T-helper 2 cell treated with Interferon-gamma antibody and Interleukin-4, amounts not matched to agents 5 μg/mL and 100 μg/mL, for 36 hours (primary cell): Measurements from ENCODE around the gene ZNF662.

Experiments
- DNase-seq: peaks from one replicate; pipeline ENCODE4 v3.0.0; 2021; ENCODE audit warnings: low spot score
- H3K27ac Mint-ChIP-seq: one replicate; pipeline ENCODE4 v1.8.0; 2021; ENCODE audit warnings: mild to moderate bottlenecking, mixed read lengths
- H3K27me3 Mint-ChIP-seq: one replicate; pipeline ENCODE4 v1.8.0; 2021; ENCODE audit warnings: low read depth, mixed read lengths
- H3K36me3 Mint-ChIP-seq: one replicate; pipeline ENCODE4 v1.8.0; 2021; ENCODE audit warnings: low read depth, mixed read lengths
- H3K4me1 Mint-ChIP-seq: one replicate; pipeline ENCODE4 v1.8.0; 2021; ENCODE audit warnings: low read depth, mixed read lengths
- H3K4me3 Mint-ChIP-seq: one replicate; pipeline ENCODE4 v1.8.0; 2022; ENCODE audit warnings: mild to moderate bottlenecking, moderate library complexity, mixed read lengths
- H3K9me3 Mint-ChIP-seq: one replicate; pipeline ENCODE4 v1.8.0; 2021; ENCODE audit warnings: mixed read lengths

ZNF662 gene

GRCh38 chr3:42935472-42935871, 29.5 kb downstream of the ZNF662 start:
- Mint-ChIP-seq H3K27me3 (no peaks in the 10 kb centered on the region), H3K36me3 (no peaks in the 10 kb centered on the region), H3K9me3 (no peaks in the 10 kb centered on the region), H3K4me1 (peaks cover 7% of the 10 kb centered on the region), H3K27ac (no peak overlapping the region), H3K4me3 (no peak overlapping the region)
- DNase-seq, result no peak

GRCh38 chr3:42936157-42936981, 30.4 kb downstream of the ZNF662 start:
- Mint-ChIP-seq H3K27me3 (no peaks in the 10 kb centered on the region), H3K4me3 (no peak overlapping the region), H3K36me3 (no peaks in the 10 kb centered on the region), H3K9me3 (no peaks in the 10 kb centered on the region), H3K27ac (no peak overlapping the region), H3K4me1 (peaks cover 7% of the 10 kb centered on the region)
- DNase-seq, result no peak

DNA sequence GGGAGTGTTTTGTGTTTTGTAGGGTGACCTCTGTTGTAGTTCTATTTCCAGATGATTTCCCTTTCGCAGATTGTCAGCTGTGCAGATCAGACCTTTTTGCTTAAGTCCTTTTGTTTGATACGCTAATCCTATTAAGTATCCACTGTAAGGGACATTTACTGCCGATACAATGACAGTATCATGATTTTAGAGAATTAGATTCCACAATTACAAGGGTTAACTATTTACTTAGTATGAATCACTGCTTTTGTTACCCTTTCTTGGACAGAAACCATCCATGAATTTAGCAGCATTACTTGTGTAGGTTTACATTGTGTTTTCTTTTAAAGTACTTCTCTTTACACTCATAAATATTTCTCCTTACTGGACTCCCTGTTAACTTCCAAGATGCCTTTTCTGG, 31.4 kb downstream of the ZNF662 start:
- Mint-ChIP-seq H3K27me3 (no peaks in the 10 kb centered on the region), H3K27ac (no peak overlapping the region), H3K36me3 (no peaks in the 10 kb centered on the region), H3K4me3 (no peak overlapping the region), H3K9me3 (no peaks in the 10 kb centered on the region), H3K4me1 (peaks cover 7% of the 10 kb centered on the region)
- no peak for DNase-seq

GRCh38 chr3:42942693-42943092, 36.8 kb downstream of the ZNF662 start:
- H3K27me3 Mint-ChIP-seq, result no peaks in the 10 kb centered on the region

GRCh38 chr3:42946050-42946449, 40.1 kb downstream of the ZNF662 start:
- peaks cover 3% of the 10 kb centered on the region for H3K4me1 Mint-ChIP-seq
- DNase-seq, result no peak
- H3K27ac Mint-ChIP-seq, result no peak overlapping the region
- no peaks in the 10 kb centered on the region for H3K9me3 Mint-ChIP-seq
- no peaks in the 10 kb centered on the region for H3K27me3 Mint-ChIP-seq
- no peaks in the 10 kb centered on the region for H3K36me3 Mint-ChIP-seq
- H3K4me3 Mint-ChIP-seq, result no peak overlapping the region

More at GRCh38 chr3:42942693-42943092, 36.8 kb downstream of the ZNF662 start:
- Mint-ChIP-seq H3K4me3 (no peak overlapping the region), H3K4me1 (peaks cover 3% of the 10 kb centered on the region), H3K36me3 (no peaks in the 10 kb centered on the region), H3K9me3 (no peaks in the 10 kb centered on the region), H3K27ac (no peak overlapping the region)
- no peak for DNase-seq

- DNase-seq, result no peak
- no peaks in the 10 kb centered on the region for H3K36me3 Mint-ChIP-seq
- no peak overlapping the region for H3K4me3 Mint-ChIP-seq
- H3K27ac Mint-ChIP-seq, result no peak overlapping the region
- H3K27me3 Mint-ChIP-seq, result peaks cover 12% of the 10 kb centered on the region
- H3K4me1 Mint-ChIP-seq, result no peaks in the 10 kb centered on the region
- no peaks in the 10 kb centered on the region for H3K9me3 Mint-ChIP-seq
Measured at GRCh38 chr3:42957573-42957972, 51.6 kb downstream of the ZNF662 start.

GRCh38 chr3:42960282-42960681, 54.3 kb downstream of the ZNF662 start:
- Mint-ChIP-seq H3K4me1 (no peaks in the 10 kb centered on the region), H3K27me3 (peaks cover 15% of the 10 kb centered on the region), H3K27ac (no peak overlapping the region), H3K4me3 (no peak overlapping the region), H3K36me3 (no peaks in the 10 kb centered on the region), H3K9me3 (no peaks in the 10 kb centered on the region)
- no peak for DNase-seq

GRCh38 chr3:42960786-42961185, 54.8 kb downstream of the ZNF662 start:
- H3K27me3 Mint-ChIP-seq, result peaks cover 15% of the 10 kb centered on the region
- no peak overlapping the region for H3K4me3 Mint-ChIP-seq
- no peak overlapping the region for H3K27ac Mint-ChIP-seq

GRCh38 chr3:42961633-42962032, 55.7 kb downstream of the ZNF662 start:
- Mint-ChIP-seq H3K27ac (no peak overlapping the region), H3K4me3 (no peak overlapping the region), H3K36me3 (no peaks in the 10 kb centered on the region), H3K4me1 (no peaks in the 10 kb centered on the region), H3K27me3 (peaks cover 15% of the 10 kb centered on the region), H3K9me3 (no peaks in the 10 kb centered on the region)
- DNase-seq, result no peak

More at GRCh38 chr3:42960786-42961185, 54.8 kb downstream of the ZNF662 start:
- no peak for DNase-seq
- Mint-ChIP-seq H3K36me3 (no peaks in the 10 kb centered on the region), H3K9me3 (no peaks in the 10 kb centered on the region), H3K4me1 (no peaks in the 10 kb centered on the region)

- peaks cover 16% of the 10 kb centered on the region for H3K27me3 Mint-ChIP-seq
- H3K4me3 Mint-ChIP-seq, result no peak overlapping the region
- H3K27ac Mint-ChIP-seq, result no peak overlapping the region
- DNase-seq, result no peak
- H3K4me1 Mint-ChIP-seq, result no peaks in the 10 kb centered on the region
- no peaks in the 10 kb centered on the region for H3K36me3 Mint-ChIP-seq
- H3K9me3 Mint-ChIP-seq, result no peaks in the 10 kb centered on the region
Measured at GRCh38 chr3:42963269-42963668, 57.3 kb downstream of the ZNF662 start.

- Mint-ChIP-seq H3K36me3 (no peaks in the 10 kb centered on the region), H3K4me1 (no peaks in the 10 kb centered on the region), H3K27me3 (peaks cover 15% of the 10 kb centered on the region), H3K9me3 (no peaks in the 10 kb centered on the region), H3K4me3 (no peak overlapping the region), H3K27ac (no peak overlapping the region)
- DNase-seq, result no peak
Measured at GRCh38 chr3:42964266-42964665, 58.3 kb downstream of the ZNF662 start.
